ENCODE measurements around the gene NUCB1.

DNA sequence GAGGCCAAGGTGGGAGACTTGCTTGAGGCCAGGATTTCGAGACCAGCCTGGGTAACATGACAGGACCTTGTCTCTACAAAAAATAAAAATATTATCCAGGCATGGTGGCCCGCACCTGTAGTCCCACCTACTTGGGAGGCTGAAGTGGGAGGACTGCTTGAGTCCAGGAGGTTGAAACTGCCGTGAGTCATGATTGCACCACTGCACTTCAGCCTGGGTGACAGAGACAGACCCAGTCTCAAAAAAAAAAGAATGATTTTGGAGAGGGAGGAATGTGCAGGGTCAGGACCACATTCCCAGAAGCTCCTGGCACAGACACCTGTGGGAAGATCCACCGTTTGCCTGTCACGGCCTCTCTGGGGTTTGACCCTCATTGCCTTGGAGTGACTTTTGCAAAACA, 45.3 kb downstream of the NUCB1 start:
- TF ChIP-seq, protein P1, sequence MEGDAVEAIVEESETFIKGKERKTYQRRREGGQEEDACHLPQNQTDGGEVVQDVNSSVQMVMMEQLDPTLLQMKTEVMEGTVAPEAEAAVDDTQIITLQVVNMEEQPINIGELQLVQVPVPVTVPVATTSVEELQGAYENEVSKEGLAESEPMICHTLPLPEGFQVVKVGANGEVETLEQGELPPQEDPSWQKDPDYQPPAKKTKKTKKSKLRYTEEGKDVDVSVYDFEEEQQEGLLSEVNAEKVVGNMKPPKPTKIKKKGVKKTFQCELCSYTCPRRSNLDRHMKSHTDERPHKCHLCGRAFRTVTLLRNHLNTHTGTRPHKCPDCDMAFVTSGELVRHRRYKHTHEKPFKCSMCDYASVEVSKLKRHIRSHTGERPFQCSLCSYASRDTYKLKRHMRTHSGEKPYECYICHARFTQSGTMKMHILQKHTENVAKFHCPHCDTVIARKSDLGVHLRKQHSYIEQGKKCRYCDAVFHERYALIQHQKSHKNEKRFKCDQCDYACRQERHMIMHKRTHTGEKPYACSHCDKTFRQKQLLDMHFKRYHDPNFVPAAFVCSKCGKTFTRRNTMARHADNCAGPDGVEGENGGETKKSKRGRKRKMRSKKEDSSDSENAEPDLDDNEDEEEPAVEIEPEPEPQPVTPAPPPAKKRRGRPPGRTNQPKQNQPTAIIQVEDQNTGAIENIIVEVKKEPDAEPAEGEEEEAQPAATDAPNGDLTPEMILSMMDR (IDR thresholded peaks at IDR 0.05; ENCODE audit: low read depth, low read length, missing input control): no peak
- TF ChIP-seq, protein P2, sequence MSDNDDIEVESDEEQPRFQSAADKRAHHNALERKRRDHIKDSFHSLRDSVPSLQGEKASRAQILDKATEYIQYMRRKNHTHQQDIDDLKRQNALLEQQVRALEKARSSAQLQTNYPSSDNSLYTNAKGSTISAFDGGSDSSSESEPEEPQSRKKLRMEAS (IDR thresholded peaks at IDR 0.05): no peak
- TF ChIP-seq RAD21 (IDR thresholded peaks at IDR 0.05): no peak
- TF ChIP-seq, protein P3, sequence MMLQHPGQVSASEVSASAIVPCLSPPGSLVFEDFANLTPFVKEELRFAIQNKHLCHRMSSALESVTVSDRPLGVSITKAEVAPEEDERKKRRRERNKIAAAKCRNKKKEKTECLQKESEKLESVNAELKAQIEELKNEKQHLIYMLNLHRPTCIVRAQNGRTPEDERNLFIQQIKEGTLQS (IDR thresholded peaks at IDR 0.05): no peak
- TF ChIP-seq HNF4G (IDR thresholded peaks at IDR 0.05): no peak
- TF ChIP-seq, protein P4, sequence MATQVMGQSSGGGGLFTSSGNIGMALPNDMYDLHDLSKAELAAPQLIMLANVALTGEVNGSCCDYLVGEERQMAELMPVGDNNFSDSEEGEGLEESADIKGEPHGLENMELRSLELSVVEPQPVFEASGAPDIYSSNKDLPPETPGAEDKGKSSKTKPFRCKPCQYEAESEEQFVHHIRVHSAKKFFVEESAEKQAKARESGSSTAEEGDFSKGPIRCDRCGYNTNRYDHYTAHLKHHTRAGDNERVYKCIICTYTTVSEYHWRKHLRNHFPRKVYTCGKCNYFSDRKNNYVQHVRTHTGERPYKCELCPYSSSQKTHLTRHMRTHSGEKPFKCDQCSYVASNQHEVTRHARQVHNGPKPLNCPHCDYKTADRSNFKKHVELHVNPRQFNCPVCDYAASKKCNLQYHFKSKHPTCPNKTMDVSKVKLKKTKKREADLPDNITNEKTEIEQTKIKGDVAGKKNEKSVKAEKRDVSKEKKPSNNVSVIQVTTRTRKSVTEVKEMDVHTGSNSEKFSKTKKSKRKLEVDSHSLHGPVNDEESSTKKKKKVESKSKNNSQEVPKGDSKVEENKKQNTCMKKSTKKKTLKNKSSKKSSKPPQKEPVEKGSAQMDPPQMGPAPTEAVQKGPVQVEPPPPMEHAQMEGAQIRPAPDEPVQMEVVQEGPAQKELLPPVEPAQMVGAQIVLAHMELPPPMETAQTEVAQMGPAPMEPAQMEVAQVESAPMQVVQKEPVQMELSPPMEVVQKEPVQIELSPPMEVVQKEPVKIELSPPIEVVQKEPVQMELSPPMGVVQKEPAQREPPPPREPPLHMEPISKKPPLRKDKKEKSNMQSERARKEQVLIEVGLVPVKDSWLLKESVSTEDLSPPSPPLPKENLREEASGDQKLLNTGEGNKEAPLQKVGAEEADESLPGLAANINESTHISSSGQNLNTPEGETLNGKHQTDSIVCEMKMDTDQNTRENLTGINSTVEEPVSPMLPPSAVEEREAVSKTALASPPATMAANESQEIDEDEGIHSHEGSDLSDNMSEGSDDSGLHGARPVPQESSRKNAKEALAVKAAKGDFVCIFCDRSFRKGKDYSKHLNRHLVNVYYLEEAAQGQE (IDR thresholded peaks at IDR 0.05): no peak
- no peak for TF ChIP-seq NR2F2 (IDR thresholded peaks at IDR 0.05)
- TF ChIP-seq SP1 (IDR thresholded peaks at IDR 0.05): no peak
- TF ChIP-seq YY1 (IDR thresholded peaks at IDR 0.05): no peak
- TF ChIP-seq TAF1 (conservative IDR thresholded peaks at IDR 0.05): no peak
